Activated effector memory CD4-positive, alpha-beta T cell treated with Interleukin-2 at 50 U/mL for 16 hours (primary cell): ENCODE measurements around the gene UBAC2.
"Not testable (repeated sequence)": the region's sequence is repeated elsewhere in the genome, so short reads cannot be mapped to it uniquely, and the experiment has no call there.

Experiments
- DNase-seq: peaks from one replicate; pipeline ENCODE4 v3.0.0-alpha.2; 2020

The UBAC2 gene

DNA sequence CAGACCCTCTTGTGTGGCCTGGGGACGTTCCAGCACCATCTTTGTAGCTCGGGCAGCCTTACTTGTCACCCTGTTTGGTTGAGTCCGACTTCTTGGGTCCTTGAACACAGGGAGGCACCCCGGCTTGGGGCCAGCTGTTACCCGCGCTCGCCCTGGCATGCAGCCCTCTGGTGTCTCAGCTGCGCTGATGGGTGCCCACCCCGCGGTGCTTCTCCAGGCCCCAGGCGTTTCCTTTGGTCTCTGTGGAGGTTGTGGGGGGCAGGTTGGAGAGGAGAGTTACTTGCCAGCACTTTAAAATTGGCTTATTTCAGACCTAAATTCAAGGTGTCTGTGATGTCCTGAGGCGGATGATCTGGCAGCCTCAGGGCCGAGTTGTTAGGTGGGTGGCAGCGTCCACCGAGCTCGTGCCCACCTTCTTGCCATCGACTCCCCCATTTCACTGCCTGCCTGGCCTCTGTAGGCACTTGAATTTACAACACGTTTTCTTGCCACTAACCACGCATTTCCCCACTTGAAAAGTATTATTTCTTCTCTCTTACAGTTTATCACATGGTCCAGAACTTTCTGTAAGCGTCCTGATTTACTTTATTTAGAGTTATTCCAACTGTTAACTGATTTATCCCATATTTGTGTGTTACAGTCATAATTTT is 16.9 kb downstream of the UBAC2 start:
- no peak for DNase-seq

DNA sequence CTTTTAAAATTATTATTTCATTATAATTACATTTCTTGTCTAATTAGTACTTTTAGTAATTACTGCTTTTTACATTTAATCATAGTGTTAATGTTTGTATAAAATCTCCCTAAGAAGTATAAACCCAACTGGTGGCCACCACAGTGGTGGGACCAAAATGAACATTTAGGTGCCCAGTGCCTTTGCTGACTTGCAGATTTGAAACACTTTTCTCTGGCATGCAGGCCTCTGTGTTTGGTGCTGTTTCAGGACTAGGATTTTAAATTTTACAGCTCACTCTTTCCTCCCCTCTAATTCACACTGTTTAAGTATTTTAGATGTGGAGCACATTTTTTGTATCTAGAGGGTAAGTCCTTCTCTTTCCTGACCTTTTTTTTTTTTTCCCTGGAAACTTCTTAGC is 17.5 kb downstream of the UBAC2 start:
- DNase-seq, result no peak

DNA sequence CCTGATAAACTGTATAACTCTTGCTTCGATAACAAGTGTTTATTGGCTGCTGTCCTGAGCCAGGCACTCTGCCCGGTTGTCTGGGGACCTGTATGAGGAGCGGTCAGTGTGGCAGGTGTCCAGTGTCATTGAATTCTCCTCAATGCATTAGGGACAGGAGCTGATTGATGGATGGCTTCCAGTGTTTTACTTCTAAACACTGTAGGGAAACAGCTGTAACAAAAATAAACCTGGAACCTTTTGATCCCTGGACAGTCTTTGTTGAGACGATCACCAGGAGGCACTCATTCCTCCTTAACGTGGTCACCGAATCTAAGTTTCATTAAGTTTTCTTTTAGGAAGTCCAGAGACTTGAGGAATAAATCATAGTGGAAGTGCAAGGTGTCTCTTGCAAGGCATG is 17.9 kb downstream of the UBAC2 start:
- no peak for DNase-seq

DNA sequence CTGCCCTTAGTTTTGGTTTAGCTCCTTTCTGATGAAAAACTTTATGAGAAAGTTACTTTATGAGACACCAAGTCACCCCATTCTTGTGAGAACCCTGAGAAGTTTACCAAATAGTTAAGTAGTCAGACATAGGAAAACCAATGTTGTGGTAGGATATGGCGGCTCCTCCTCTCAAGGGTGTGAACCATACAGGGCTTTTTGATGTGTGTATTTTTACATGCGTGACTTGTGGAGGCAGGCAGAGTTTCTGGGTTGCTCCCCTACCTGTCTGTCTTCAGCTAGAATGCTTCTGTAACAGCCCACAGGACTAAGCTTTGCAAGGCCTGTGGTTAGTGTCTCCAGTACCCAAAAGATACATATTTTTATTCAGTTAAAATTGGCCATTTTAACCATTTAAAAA is 18.3 kb downstream of the UBAC2 start:
- peak; percentile 53 for DNase-seq

DNA sequence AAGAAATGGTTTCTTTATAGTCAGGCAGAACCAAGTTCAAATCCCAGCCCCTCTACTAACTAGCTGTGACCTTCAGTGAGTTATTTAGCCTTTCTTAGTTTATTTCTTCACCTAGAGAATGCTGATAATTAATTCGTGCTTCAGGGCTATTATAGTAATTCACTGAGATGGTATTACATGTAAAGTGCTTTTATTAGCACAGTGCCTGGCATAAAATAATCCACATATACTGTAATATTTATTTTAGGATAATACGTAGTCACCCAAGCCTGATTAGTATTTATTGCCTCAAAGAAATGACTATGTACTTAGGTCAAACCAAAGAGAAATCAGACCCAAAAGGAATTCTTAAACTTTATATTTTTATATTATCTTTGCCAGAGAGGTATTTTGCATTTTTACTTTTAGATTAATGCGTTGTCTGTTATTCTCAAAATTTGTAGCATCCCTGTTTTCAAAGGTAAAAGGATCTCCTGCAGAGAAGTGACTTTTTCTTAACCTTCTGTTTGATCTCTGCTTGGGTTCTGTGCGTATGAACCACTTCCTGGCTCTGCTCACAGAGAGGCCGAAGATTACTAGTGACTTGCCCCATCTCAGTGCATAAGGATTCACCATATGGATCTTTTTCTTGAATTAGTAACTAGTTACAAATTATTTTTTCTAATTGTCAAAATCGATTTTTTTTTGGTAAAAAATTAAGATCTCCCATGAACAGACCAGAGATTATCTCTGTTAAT is 19.7 kb downstream of the UBAC2 start:
- DNase-seq, result no peak

DNA sequence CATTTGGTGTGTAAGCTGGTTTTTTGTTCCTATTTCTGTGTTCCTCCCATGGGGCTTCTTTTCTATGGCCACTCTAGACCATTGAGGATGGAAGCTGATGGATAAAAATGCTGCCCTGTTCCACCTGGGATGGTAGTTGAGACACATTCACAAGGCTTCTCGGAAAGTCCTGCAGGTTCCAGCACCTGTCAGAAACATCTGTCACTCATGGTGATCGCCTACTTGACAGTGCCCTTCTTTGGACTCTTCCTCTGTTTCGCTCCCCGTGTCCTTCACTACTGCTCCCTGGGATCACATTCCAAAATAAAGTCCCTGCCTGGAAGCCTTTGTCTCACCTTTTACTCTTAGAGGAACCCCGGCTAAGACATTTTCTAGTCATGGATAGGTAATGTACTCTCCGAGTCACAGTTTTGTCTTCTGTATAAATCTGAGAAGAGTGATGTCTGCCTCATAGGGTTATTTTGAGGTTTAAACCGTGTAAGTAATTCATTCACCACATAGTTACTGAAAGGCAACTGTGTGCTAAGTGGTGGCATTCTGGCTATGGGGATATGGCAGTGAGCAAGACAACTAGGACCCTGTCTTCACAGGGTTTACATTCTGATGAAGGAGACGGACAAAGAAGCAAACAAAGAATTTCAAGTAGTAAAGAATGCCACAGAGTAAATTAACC is 21.0 kb downstream of the UBAC2 start:
- DNase-seq, result no peak

DNA sequence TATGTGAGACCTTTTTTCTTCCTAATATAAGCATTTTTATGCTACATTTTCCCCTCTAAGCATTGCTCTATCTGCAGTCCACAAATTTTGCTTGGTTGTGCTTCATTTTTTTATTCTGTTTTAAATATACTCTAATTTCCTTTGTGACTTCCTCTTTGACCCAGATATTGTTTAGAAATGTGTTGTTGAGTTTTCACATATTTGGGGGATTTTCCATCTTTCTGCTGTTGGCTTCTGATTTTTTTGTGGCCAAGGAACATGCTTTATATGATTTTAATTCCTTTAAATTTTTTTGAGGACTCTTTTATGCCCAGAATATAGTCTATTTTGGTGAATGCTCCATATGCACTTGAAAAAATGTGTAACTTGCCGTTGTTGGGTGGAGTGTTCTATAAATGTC is 22.9 kb downstream of the UBAC2 start:
- DNase-seq, result no peak

DNA sequence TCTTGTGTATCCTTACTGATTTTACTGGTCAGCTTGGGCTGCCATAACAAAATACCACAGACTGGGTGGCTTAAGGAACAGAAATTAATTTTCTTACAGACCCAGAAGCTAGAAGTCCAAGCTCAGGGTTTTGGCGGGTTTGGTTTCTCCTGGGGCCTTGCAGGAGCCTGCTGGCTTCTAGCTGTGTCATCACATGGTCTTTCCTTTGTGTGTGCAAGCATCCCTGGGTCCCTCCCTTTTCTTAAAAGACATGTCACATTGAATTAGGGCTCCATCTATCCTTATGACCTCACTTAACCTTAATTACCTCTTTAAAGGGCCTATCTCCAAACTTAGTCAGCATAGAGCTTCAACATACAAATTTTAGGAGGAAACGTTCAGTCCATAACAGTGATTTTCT is 23.4 kb downstream of the UBAC2 start:
- no peak for DNase-seq

DNA sequence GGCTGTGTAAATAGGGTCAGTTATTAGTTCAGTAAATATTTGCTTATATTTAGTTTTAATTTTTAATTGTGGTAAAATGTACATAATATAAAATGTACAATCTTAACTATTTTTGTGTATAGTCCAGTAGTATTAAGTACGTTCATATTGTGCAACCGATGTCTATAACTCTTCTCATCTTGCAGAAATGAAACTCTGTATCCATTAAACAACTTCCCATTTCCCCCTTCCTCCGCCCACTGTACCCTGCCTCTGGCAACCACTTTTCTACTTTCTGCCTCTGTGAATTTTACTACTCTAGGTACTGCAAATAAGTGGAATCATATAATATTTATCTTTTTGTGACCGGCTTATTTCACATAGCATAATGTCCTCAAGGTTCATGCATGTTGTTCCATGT is 24.4 kb downstream of the UBAC2 start:
- DNase-seq, result no peak

DNA sequence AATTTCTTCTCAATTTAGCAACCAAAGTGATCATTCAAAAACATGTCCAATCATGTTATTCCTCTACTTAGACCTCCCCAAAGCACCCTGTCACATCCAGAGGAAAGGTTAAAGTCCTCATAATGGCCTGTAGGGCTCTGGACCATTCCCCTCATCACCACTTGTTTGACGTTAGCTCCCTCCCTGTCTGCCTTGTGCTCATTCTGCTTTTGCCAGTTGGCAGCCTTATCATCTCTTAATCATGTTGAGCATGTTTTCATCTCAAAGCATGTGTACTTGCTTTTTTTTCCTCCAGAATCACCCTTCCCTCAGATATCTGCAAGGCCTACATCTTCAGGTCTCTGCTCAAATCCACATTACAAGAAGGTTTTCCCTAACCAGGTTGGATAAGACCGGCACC is 25.9 kb downstream of the UBAC2 start:
- DNase-seq, result no peak

DNA sequence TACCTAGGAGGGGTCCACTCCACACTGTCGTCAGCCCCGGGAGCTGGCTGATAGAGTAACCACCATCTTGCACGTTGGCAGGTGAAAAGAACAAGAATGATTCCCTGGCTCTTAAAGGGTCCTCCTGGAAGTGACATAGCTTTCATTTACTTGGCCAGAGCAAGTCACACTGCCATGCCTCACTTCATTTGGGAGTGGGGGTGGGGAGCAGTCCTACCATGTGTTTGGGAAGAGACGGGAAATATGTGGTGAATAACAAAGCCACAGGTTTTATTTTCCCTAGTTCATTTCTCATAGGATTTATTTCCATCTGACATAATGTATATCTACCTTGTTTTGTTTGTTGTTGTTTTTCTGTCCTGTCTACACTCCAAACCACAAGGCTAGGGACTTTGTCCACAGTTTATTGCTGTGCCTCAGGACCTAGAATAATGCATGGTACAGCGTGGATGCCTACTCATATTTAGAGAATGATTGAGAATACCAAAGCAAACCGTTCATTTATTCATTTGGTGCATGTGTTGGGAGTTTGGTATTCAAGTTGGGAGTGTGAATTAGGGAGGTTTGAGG is 26.8 kb downstream of the UBAC2 start:
- no peak for DNase-seq

DNA sequence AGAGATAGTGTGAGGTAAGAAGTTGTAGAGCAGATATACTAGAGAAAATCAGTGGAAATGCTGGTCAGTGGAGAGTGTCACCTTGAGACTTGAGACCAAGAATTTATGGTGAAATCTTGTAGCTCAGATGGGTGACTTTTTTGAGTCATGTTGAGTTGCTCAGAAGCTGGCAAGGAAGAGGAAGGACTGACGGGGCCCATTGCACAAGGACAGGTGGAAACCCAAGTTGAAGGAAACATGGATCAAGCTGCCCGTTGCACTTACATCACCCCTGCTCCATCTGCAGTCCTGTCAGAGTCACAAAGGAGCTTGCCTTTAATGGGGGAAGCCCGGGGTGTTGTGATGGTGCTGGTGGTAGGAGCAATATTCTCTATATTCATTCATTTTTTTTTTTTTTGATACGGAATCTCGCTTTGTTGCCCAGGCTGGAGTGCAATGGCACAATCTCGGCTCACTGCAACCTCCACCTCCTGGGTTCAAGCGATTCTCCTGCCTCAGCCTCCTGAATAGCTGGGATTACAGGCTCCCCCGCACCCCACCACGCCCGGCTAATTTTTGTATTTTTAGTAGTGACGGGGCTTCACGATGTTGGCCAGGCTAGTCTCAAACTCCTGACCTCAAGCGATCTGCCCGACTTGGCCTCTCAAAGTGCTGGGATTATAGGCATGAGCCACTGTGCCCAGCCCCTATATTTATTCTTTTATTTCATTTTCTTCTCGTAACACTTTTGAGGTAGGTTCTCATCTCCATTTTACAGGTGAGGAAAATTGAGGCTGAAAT is 27.4 kb downstream of the UBAC2 start:
- DNase-seq, result no peak

DNA sequence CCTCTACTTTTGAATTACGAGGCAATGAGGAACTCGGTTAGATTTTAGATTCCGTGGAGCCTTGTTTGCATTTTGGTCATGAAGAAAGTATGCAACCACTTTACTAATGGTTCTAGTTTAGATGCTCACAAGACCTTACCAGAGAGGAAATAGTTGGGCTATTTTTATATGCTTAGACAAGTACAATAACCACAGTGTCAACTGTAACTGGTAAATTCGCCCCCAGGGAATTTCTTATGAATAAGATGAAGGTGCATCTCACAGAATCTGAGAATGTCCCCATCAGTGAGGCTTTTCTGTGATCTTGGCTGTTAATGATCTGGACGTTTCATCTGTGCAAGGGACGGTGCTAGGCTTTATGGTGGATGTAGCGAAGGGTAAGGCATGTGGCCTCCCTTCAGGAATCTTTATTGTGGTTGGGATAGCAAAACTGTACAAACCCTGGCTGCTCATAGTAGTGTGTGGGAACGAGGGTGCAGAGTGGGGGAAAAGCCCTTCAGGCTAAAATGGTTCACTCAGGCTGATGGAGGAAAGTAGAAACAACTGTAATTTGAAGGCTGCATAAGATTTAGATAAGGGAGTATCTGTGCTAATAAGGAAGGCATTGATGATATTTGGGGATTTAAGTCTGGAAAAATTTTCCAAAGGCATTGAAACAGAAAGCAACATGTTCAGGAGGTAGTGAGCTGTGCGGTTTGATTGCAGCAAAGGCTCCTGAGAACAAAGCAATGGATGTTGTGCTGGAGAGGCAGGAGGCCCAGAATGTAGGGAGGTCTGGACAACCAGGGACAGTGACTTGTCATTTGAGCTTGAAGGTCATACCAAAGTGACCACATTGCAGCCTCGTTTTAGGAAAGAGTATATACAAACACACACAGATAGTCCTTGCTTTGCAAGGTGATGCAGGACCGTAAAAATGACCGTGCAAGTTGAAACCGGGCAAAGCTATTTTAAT is 28.4 kb downstream of the UBAC2 start:
- no peak for DNase-seq

DNA sequence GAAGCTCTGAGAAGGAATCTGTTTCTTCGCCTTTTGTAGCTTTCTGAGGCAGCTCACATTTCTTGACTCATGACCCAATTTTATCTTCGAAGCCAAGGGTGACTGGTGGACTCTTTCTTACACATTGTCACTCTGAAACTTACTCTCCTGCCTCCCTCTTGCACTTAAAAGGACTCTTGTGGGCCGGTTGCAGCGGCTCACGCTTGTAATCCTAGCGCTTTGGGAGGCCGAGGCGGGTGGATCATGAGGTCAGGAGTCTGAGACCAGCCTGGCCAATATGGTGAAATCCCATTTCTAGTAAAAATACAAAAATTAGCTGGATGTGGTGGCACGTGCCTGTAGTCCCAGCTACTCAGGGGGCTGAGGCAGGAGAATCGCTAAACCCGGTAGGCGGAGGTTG is 29.9 kb downstream of the UBAC2 start:
- DNase-seq, result not testable (repeated sequence)

DNA sequence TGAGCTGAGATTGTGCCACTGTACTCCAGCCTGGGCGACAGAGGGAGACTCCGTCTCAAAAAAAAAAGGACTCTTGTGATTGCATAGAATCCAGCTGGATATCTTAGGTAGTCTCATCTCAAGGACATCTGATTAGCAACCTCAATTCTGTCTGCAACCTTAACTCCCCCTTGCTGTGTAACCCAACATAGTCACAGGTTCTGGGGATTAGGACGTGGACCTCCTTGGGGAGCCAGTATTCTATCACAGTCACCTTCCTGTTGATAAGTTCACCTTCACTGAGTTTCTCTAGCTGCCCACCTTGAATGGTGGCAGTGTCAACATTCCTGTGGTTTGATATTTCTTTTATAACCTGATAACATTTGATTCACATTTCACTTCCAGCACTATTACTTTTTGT is 30.3 kb downstream of the UBAC2 start:
- DNase-seq, result no peak

DNA sequence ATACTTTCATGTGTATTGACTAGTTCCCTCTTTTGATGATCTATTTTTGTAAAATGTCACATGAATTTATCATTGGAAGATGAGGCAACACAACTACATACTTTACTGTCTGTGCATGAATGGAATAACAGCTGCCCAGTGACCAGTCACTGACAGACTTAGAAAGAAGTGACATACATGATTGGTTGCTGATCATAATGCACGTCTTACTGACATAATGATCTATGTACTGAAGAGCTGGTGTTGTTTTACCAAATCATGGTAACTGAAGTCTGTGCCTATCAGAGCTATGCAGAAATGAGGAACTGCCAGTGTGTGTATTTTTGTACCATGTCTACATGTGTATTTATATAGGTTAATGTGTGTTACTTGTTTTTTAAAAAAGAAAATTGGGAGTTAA is 31.1 kb downstream of the UBAC2 start:
- DNase-seq, result no peak

DNA sequence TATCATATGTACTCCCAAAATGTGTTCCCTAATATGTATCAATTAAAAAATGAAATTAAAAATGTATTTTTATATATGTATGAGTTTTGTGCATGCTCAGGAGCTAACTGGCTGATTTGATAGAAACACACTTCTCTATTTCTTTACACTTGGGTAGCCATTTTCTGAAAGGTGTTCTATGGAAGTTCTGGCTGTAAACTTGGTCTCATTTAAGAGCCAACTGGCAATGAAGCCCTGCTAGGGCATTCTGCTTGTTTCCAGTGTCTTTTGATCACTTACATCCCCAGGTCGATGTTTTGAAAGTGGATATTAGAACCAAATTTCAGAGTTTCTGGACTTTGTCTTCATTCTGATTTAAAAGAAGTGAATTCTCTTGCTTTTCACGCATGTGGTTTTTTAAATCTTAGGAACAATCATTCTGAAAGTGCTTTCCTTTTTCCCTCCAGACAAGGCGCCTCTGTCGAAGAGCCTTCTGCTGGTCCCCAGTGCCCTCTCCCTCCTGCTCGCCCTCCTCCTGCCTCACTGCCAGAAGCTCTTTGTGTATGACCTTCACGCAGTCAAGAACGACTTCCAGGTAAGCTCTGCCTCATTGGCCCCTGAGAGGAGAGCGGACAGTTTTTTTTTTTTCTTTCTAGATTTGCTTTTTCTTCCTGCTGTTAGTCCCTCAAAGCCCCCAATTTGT is 37.5 kb downstream of the UBAC2 start:
- peak; percentile 19 for DNase-seq

DNA sequence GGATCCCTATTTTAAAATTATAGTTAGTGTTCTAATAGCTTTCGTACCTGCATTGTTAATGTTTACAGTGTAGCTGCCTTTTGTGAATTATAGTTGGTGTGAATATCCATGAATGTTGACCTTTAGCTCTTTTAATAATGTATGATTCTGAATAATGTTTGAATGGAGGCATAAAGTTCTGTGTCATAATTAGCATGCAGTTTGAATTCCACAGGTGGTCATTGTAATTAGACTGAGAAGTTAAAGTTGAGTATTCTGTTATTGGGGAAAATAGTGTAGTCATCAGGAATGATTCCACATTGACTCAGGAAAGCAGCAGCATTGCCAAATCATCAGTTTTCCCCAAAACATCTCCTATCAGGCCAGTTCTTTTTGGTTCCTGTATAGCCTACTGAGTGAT is 45.4 kb downstream of the UBAC2 start:
- no peak for DNase-seq

DNA sequence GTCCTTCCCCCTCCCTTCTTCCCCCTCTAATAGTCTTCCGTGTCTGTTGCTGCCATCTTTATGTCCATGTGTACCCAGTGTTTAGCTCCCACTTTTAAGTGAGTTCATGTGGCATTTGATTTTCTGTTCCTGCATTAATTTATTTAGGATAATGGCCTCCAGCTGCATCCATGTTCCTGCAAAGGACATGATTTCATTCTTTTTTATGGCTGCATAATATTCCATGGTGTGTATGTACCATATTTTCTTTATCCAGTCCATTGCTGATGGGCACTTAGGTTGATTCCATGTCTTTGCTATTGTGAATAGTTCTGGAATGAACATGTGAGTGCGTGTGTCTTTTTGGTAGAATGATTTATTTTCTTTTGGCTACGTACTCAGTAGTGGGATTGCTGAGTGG is 48.5 kb downstream of the UBAC2 start:
- DNase-seq, result not testable (repeated sequence)

DNA sequence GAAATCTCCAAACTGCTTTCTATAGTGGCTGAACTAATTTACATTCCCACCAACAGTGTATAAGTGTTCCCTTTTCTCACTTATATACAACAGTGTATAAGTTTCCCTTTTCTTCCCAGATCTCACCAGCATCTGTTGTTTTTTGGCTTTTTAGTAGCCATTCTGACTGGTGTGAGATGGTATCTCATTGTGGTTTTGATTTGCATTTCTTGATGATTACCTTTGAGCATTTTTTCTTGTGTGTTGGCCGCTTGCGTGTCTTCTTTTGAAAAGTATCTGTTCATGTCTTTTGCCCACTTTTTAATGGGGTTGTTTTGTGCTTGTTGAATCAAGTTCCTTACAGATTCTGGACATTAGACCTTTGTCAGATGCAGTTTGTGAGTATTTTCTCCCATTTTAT is 49.0 kb downstream of the UBAC2 start:
- DNase-seq, result not testable (repeated sequence)
